Upper lobe of left lung (tissue), 6 donors: Measurements from ENCODE around the gene PSAP. TPM values are rescaled to one million over a fixed set of nuclear protein-coding genes. Genes with fewer than 3 reads are reported as not detected.
A peak's percentile ranks its signal among the peaks of the same experiment; 100 is the strongest.

Source experiments
- ATAC-seq, 2 donors: fragments of 200-7000 bp; cut with Tn5 transposase; one replicate each; pipeline ENCODE4 v1.9.1; 2022; ENCODE audit warnings: mild to moderate bottlenecking in 2 of 2, moderate library complexity in 2 of 2; ENCODE audit not compliant: low FRiP score in 2 of 2
- DNase-seq, 2 donors: peaks; one replicate each; pipeline ENCODE4 v3.0.0-alpha.2; 2019 to 2020
- H3K27ac ChIP-seq, 4 donors: fragments of 200-600 bp; sonication (generic); one replicate each; pipeline ENCODE4 v1.5.1; 2016 to 2019
- H3K27me3 ChIP-seq, 4 donors: fragments of 200-600 bp; sonication (generic); one replicate each; pipeline ENCODE4 v1.5.1; 2017 to 2019
- H3K36me3 ChIP-seq, 4 donors: fragments of 200-600 bp; sonication (generic); one replicate each; pipeline ENCODE4 v1.5.1; 2016 to 2019
- H3K4me1 ChIP-seq, 4 donors: fragments of 200-600 bp; sonication (generic); one replicate each; pipeline ENCODE4 v1.5.1; 2018 to 2019
- H3K4me3 ChIP-seq, 4 donors: fragments of 200-600 bp; sonication (generic); one replicate each; pipeline ENCODE4 v1.5.1; 2017 to 2019; ENCODE audit warnings: mild to moderate bottlenecking in 2 of 4, moderate library complexity in 1 of 4
- H3K9me3 ChIP-seq, 4 donors: fragments of 200-600 bp; sonication (generic); one replicate each; pipeline ENCODE4 v1.5.1; 2018 to 2019
- EP300 ChIP-seq, 4 donors: sonication (generic); formaldehyde crosslinking; IDR thresholded peaks; one replicate each; pipeline ENCODE4 v1.5.1; 2017; ENCODE audit warnings: antibody characterized with exemption in 4 of 4, control low read depth in 2 of 4
- POLR2A ChIP-seq, 4 donors: fragments of 450-650 bp; IDR thresholded peaks; one replicate each; pipeline ENCODE4 v1.5.1; 2016 to 2017; ENCODE audit warnings: antibody characterized with exemption in 4 of 4, mild to moderate bottlenecking in 2 of 4
- POLR2AphosphoS5 ChIP-seq, 2 donors: sonication (generic); formaldehyde crosslinking; IDR thresholded peaks; one replicate each; pipeline ENCODE4 v1.5.1; 2017; ENCODE audit warnings: antibody characterized with exemption in 2 of 2
- WGBS, 2 donors: methylation state at CpG; one replicate each; pipeline ENCODE4 v1.1.5; 2017 to 2018; 5-methylcytosine and 5-hydroxymethylcytosine counted together
- total RNA-seq, 6 donors: library from RNA; depleted of rRNA in 4 of 6; stranded (reverse); fragments of >200 nt in 4 of 6; gene quantifications; one replicate each; pipeline versions ENCODE4 v1.1.0 to v1.2.1, GENCODE V29; 2016 to 2021
- TF ChIP-seq, protein P1 (sequence below), 6 experiments: fragments of 450-650 bp in 4 of 6; fragments of 200-600 bp in 2 of 6; sonication (generic) in 2 of 6; IDR thresholded peaks; one replicate each; pipeline ENCODE4 v1.5.1; 2016 to 2019; ENCODE audit warnings: antibody characterized with exemption in 6 of 6
- donor health status: DM: no; HTN: no; CAD: no; lungs with moderate emphysema.
- donor health status: DM: no; HTN: yes; CAD: no; lungs with severe emphysema.

Gene PSAP
- total RNA-seq, 6 donors from 2014 or later, result 776 to 2,056 (median 1,236) TPM

DNA sequence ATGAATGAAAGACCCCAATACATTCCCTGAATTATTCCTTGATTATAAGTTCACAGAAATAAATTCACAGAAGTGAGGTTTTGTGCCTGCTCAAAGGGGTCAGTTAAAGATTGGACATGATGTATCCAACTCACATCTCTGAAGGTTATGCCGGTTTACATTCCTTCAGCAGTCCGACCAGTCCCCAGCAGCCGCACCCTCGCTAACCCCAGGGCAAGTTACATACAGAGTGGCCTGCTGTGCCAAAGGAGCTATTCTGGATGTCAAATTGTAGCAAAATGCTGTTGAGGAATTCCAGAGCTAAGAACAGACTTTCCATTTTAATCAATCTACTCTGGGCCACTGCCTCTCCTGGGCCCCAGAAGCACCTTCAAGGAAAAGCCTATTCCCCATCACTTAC, 20.3 kb downstream of the PSAP start:
- H3K27ac ChIP-seq, result no peak overlapping the region
- WGBS, 2 donors, result 84 to 96% methylated on average over 4 of the region's 4 CpGs
- ATAC-seq (no peak), DNase-seq (no peak)
- peaks cover 45 to 80% (median 74%) of the 10 kb centered on the region in 4 donors for H3K36me3 ChIP-seq
- no peaks in the 10 kb centered on the region for H3K9me3 ChIP-seq
- no peaks in the 10 kb centered on the region for H3K27me3 ChIP-seq
- no peak overlapping the region for H3K4me3 ChIP-seq
- H3K4me1 ChIP-seq, result peaks cover under 1 to 15% (median 8%) of the 10 kb centered on the region in 4 donors
- TF ChIP-seq POLR2AphosphoS5 (IDR thresholded peaks at IDR 0.05) (no peak), POLR2A (IDR thresholded peaks at IDR 0.05) (no peak), EP300 (IDR thresholded peaks at IDR 0.05) (no peak)
- TF ChIP-seq, protein P1, sequence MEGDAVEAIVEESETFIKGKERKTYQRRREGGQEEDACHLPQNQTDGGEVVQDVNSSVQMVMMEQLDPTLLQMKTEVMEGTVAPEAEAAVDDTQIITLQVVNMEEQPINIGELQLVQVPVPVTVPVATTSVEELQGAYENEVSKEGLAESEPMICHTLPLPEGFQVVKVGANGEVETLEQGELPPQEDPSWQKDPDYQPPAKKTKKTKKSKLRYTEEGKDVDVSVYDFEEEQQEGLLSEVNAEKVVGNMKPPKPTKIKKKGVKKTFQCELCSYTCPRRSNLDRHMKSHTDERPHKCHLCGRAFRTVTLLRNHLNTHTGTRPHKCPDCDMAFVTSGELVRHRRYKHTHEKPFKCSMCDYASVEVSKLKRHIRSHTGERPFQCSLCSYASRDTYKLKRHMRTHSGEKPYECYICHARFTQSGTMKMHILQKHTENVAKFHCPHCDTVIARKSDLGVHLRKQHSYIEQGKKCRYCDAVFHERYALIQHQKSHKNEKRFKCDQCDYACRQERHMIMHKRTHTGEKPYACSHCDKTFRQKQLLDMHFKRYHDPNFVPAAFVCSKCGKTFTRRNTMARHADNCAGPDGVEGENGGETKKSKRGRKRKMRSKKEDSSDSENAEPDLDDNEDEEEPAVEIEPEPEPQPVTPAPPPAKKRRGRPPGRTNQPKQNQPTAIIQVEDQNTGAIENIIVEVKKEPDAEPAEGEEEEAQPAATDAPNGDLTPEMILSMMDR (IDR thresholded peaks at IDR 0.05), result no peak

DNA sequence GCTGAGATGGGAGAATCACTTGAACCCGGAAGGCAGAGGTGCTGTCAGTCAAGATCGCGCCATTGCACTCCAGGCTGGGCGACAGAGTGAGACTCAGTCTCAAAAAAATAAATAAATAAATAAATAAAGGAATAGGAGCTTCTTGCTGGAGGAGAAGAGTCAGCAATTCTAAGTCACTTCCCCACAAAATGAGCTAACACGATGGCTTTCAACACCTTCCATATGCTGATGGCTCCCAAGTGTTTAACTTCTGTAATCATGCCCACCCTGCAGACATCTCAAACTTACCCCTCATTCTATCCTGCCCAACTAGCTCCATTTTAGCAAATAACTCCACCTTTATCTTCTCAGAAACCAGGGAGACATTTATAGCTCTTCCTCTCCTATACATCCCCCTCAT, 21.2 kb downstream of the PSAP start:
- no peak for ATAC-seq
- Histone ChIP-seq H3K4me3 (no peak overlapping the region), H3K27ac (peak overlapping the region in 2 of 4 donors; percentile 50 to 55), H3K36me3 (peaks cover 49 to 88% (median 82%) of the 10 kb centered on the region in 4 donors), H3K27me3 (no peaks in the 10 kb centered on the region), H3K4me1 (peaks cover 3 to 23% (median 10%) of the 10 kb centered on the region in 4 donors), H3K9me3 (no peaks in the 10 kb centered on the region)
- WGBS, 2 donors, result 90 to 95% methylated on average over 5 of the region's 5 CpGs
- TF ChIP-seq POLR2A (IDR thresholded peaks at IDR 0.05) (no peak), EP300 (IDR thresholded peaks at IDR 0.05) (no peak), POLR2AphosphoS5 (IDR thresholded peaks at IDR 0.05) (no peak)
- TF ChIP-seq, protein P1 (IDR thresholded peaks at IDR 0.05), result no peak
- no peak for DNase-seq

DNA sequence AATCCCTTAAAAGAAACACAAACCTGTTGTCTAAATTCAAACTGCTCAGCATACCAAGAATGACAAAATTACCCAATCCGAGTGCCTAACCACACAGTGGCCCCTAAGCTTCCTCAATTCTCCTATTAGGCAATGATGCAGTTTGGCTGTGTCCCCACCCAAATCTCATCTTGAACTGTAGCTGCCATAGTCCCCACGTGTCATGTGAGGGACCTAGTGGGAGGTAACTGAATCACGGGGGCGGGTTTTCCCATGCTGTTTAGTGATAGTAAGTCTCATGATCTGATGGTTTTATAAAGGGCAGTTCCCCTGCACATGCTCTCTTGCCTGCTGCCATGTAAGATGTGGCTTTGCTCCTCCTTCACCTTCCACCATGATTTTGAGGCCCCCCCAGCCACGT, 21.9 kb downstream of the PSAP start:
- H3K36me3 ChIP-seq, result peaks cover 51 to 94% (median 88%) of the 10 kb centered on the region in 4 donors
- no peak overlapping the region for H3K4me3 ChIP-seq
- H3K4me1 ChIP-seq, result peaks cover 3 to 22% (median 11%) of the 10 kb centered on the region in 4 donors
- H3K27ac ChIP-seq, result peak overlapping the region in 2 of 4 donors; percentile 50 to 66
- WGBS, 2 donors, result 65 to 70% methylated on average over 5 of the region's 5 CpGs
- H3K9me3 ChIP-seq, result no peaks in the 10 kb centered on the region
- peak; percentile 47 to 88 for ATAC-seq
- H3K27me3 ChIP-seq, result no peaks in the 10 kb centered on the region
- peak; percentile 55 to 61 for TF ChIP-seq POLR2AphosphoS5 (IDR thresholded peaks at IDR 0.05)
- TF ChIP-seq, protein P1 (IDR thresholded peaks at IDR 0.05), result no peak
- peak in 1 of 2 donors; percentile 81 for DNase-seq

DNA sequence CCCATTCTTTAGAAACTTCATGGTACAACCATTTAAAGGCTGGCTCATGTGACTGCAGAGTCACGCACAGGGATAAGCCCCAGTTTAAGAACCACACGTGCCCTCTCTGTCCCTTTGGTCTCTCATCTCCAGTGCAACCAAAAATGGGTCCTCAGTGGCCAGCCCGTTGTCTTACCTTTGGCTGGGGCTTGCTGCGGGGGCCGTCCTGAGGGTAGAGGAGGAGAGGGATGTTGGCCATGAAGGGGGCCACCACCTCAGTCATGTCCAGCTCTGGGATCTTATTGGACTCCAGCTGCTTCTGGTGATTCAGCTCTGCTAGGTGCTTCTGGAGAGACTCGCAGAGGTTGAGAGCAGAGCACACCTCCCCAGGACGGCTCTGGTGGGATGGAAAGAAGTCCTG, 22.3 kb downstream of the PSAP start:
- Histone ChIP-seq H3K36me3 (peaks cover 52 to 94% (median 91%) of the 10 kb centered on the region in 4 donors), H3K4me1 (peaks cover under 1 to 17% (median 11%) of the 10 kb centered on the region in 4 donors), H3K27ac (peak overlapping the region in 2 of 4 donors; percentile 50 to 66), H3K4me3 (no peak overlapping the region), H3K27me3 (no peaks in the 10 kb centered on the region), H3K9me3 (no peaks in the 10 kb centered on the region)
- TF ChIP-seq, protein P1 (IDR thresholded peaks at IDR 0.05), result no peak
- TF ChIP-seq POLR2A (IDR thresholded peaks at IDR 0.05), result no peak
- TF ChIP-seq EP300 (IDR thresholded peaks at IDR 0.05), result no peak
- no peak for TF ChIP-seq POLR2AphosphoS5 (IDR thresholded peaks at IDR 0.05)
- DNase-seq (no peak), ATAC-seq (no peak)
- 90 to 99% methylated on average over 4 to 7 of the region's 7 CpGs for WGBS, 2 donors

DNA sequence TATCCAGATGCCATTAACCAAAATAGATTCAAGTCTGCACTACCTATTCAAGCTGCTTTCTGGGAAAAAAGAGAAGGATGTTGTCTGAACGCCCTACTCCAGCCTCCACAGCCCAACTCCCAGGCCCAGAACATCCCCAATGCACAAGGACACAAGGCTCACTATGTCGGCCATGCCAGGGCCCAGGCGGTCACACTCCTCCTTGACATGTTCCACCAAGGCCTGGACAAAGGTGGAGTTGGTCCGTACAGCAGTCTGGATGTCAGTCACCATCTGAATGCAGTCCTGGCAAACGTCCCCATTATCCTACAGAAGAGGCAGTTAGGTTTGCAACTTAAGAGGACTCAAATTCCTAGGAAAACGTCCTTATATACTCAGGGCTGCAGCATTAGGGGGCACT, 23.2 kb downstream of the PSAP start:
- H3K27me3 ChIP-seq, result no peaks in the 10 kb centered on the region
- ATAC-seq, result no peak
- no peak overlapping the region for H3K4me3 ChIP-seq
- H3K36me3 ChIP-seq, result peaks cover 52 to 99% (median 93%) of the 10 kb centered on the region in 4 donors
- 70 to 83% methylated on average over 6 of the region's 6 CpGs for WGBS, 2 donors
- peaks cover 0 to 10% (median 8%) of the 10 kb centered on the region in 4 donors for H3K4me1 ChIP-seq
- no peak for DNase-seq
- TF ChIP-seq EP300 (IDR thresholded peaks at IDR 0.05) (no peak), POLR2AphosphoS5 (IDR thresholded peaks at IDR 0.05) (no peak), POLR2A (IDR thresholded peaks at IDR 0.05) (no peak)
- TF ChIP-seq, protein P1 (IDR thresholded peaks at IDR 0.05), result no peak
- H3K27ac ChIP-seq, result no peak overlapping the region
- no peaks in the 10 kb centered on the region for H3K9me3 ChIP-seq
